RWPE1 (cell line): Measurements from ENCODE around the gene NGLY1.
A peak's percentile ranks its signal among the peaks of the same experiment; 100 is the strongest.

ENCODE experiments used
- CTCF ChIA-PET: fragments of 350-600 bp; sonication (Branson Sonifier 250); formaldehyde crosslinking; extraction: SDS; loops from one replicate; lab custom pipeline; 2021; lab: Yijun Ruan, JAX
- POLR2A ChIA-PET: fragments of 400-600 bp; formaldehyde crosslinking; extraction: SDS; loops from one replicate; lab custom pipeline; 2020; ENCODE audit warnings: antibody characterized with exemption; ENCODE audit not compliant: low non-redundant PET; lab: Yijun Ruan, JAX
- DNase-seq: peaks from one replicate; pipeline ENCODE4 v3.0.0; 2012; ENCODE audit warnings: low spot score
- H3K27ac ChIP-seq: fragments of 450-650 bp; 2 replicates; pipeline ENCODE4 v1.5.1; 2017
- TF ChIP-seq, protein P1 (sequence below): fragments of 450-650 bp; conservative IDR thresholded peaks from 2 replicates; pipeline ENCODE4 v1.5.1; 2017; ENCODE audit warnings: low read depth, mild to moderate bottlenecking

Gene NGLY1

GRCh38 chr3:25812644-25813043, 29.4 kb upstream of the NGLY1 start:
- CTCF ChIA-PET, result no interaction called here
- no peak for DNase-seq

DNA sequence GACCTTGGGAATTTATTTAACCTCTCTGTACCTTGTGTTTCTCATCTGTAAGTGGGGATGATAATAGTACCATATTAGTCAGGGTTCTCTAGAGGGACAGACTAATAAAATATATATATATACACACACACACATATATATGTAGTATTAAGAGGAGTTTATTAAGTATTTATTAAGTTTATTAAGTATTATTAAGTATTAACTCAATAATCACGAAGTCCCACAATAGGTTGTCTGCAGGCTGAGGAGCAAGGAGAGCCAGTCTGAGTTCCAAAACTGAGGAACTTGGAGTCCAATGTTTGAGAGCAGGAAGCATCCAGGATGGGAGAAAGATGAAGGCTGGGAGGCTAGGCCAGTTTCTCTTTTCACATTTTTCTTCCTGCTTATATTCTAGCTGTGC, 21.4 kb upstream of the NGLY1 start:
- POLR2A ChIA-PET, result no interaction called here
- CTCF ChIA-PET, result no interaction called here
- TF ChIP-seq, protein P1, sequence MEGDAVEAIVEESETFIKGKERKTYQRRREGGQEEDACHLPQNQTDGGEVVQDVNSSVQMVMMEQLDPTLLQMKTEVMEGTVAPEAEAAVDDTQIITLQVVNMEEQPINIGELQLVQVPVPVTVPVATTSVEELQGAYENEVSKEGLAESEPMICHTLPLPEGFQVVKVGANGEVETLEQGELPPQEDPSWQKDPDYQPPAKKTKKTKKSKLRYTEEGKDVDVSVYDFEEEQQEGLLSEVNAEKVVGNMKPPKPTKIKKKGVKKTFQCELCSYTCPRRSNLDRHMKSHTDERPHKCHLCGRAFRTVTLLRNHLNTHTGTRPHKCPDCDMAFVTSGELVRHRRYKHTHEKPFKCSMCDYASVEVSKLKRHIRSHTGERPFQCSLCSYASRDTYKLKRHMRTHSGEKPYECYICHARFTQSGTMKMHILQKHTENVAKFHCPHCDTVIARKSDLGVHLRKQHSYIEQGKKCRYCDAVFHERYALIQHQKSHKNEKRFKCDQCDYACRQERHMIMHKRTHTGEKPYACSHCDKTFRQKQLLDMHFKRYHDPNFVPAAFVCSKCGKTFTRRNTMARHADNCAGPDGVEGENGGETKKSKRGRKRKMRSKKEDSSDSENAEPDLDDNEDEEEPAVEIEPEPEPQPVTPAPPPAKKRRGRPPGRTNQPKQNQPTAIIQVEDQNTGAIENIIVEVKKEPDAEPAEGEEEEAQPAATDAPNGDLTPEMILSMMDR, result no peak
- DNase-seq, result no peak
- H3K27ac ChIP-seq, result no peak overlapping the region

More at GRCh38 chr3:25812644-25813043, 29.4 kb upstream of the NGLY1 start:
- H3K27ac ChIP-seq, result no peak overlapping the region
- TF ChIP-seq, protein P1, result no peak
- POLR2A ChIA-PET, result no interaction called here

- ChIA-PET POLR2A (no interaction called here), CTCF (no interaction called here)
- TF ChIP-seq, protein P1, result no peak
- no peak overlapping the region for H3K27ac ChIP-seq
- no peak for DNase-seq
Measured at GRCh38 chr3:25803833-25804232, 20.6 kb upstream of the NGLY1 start.

- TF ChIP-seq, protein P1, result no peak
- no peak overlapping the region for H3K27ac ChIP-seq
- no peak for DNase-seq
- CTCF ChIA-PET, result no interaction called here
- POLR2A ChIA-PET, result no interaction called here
Measured at GRCh38 chr3:25801786-25802185, 18.5 kb upstream of the NGLY1 start.

DNA sequence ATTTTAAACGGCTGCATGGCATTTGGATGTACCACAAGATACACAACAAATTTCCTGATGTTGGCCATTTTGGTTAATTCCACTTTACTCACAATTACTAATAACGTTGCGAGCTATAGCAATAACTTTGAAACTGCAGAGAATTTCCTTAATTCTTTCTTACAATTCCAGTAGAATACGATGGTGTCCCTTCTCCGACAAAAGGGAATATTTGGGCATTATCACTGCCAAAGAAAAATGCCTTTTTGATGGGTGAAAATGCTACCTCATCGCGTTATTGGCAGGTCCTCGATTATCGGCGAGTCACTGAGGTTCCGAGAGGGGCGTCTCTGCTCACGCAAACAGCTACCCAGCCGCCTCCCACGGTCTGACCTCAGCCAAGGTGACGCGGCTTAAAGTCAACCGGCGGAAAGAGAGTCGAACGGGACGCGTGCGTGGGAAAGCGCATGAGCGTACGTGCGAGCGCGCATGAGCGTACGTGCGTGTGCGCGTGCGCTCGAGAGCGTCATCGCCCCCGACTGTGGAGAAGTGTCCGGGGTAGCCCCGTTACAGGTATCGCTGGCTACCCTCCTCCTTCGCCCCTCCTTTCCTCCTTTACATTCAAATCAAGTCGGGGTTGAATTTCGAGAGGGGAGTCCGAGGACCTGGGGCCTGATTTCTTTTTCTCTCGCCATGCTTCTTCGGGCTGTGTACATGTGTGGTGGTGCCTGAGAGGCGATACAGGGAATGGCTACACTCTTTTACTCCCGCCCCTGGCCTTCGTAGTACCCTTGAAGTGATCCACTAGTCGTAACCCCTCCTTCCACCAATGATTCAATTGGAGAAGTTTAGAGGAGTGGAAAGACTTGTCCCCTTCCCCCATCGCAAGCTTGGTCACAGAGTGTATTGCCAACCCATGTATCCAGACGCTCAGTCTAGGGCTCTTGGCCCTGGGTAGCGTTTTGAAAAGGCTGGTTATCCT, 6.6 kb upstream of the NGLY1 start, which contains the start of gene OXSM:
Gene OXSM (plus strand): TSS at position 495 of the 961 bp plus-strand sequence. CDS start 931 bp downstream, outside the sequence.
- H3K27ac ChIP-seq, result peak within 1 kb of the TSS; percentile 80
- peak; percentile 71 for DNase-seq
- ChIA-PET CTCF (interaction anchor here (0.7 kb wide), 1 partner anchor 497 kb away, joined by 4 read pairs; no protein-coding TSS in a partner anchor), POLR2A (no interaction called here)
- TF ChIP-seq, protein P1, result no peak

GRCh38 chr3:25789209-25789595, 6.0 kb upstream of the NGLY1 start:
- DNase-seq, result no peak
- CTCF ChIA-PET, result no interaction called here
- POLR2A ChIA-PET, result no interaction called here
- H3K27ac ChIP-seq, result no peak overlapping the region
- TF ChIP-seq, protein P1, result no peak
